ENCODE measurements around the gene LRP1B.

LRP1B gene

GRCh38 chr2:141455211-141455826, 675.5 kb downstream of the LRP1B start:
- H3K4me1 ChIP-seq (ENCODE audit: insufficient read depth, insufficient read length) = no peaks in the 10 kb centered on the region
- H3K36me3 ChIP-seq (ENCODE audit: insufficient read depth, insufficient read length, low read length) = no peaks in the 10 kb centered on the region
- no peak for DNase-seq (ENCODE audit: low read depth, low spot score)
- H3K27me3 ChIP-seq (ENCODE audit: insufficient read depth, insufficient read length) = no peaks in the 10 kb centered on the region
- H3K4me3 ChIP-seq (ENCODE audit: insufficient read length, low read depth) = no peak overlapping the region
- no peaks in the 10 kb centered on the region for H3K9me3 ChIP-seq (ENCODE audit: insufficient read depth, low read length)
- no peak overlapping the region for H3K9ac ChIP-seq (ENCODE audit: insufficient read length, low read depth)
- TF ChIP-seq SUZ12 (IDR thresholded peaks at IDR 0.05; ENCODE audit: extremely low read depth, insufficient read depth, insufficient read length) (no peak), YY1 (IDR thresholded peaks at IDR 0.05; ENCODE audit: insufficient read depth, insufficient read length) (no peak), ZNF274 (IDR thresholded peaks at IDR 0.05; ENCODE audit: low read depth, low read length) (no peak)

- no peaks in the 10 kb centered on the region for H3K36me3 ChIP-seq (ENCODE audit: insufficient read depth, insufficient read length, low read length)
- TF ChIP-seq ZNF274 (IDR thresholded peaks at IDR 0.05; ENCODE audit: low read depth, low read length) = no peak
- no peak for TF ChIP-seq YY1 (IDR thresholded peaks at IDR 0.05; ENCODE audit: insufficient read depth, insufficient read length)
- TF ChIP-seq SUZ12 (IDR thresholded peaks at IDR 0.05; ENCODE audit: extremely low read depth, insufficient read depth, insufficient read length) = no peak
- H3K27me3 ChIP-seq (ENCODE audit: insufficient read depth, insufficient read length) = no peaks in the 10 kb centered on the region
- no peak for DNase-seq (ENCODE audit: low read depth, low spot score)
- no peak overlapping the region for H3K9ac ChIP-seq (ENCODE audit: insufficient read length, low read depth)
- H3K9me3 ChIP-seq (ENCODE audit: insufficient read depth, low read length) = no peaks in the 10 kb centered on the region
- H3K4me1 ChIP-seq (ENCODE audit: insufficient read depth, insufficient read length) = no peaks in the 10 kb centered on the region
- no peak overlapping the region for H3K4me3 ChIP-seq (ENCODE audit: insufficient read length, low read depth)
These were observed 690.7 kb downstream of the LRP1B start for GRCh38 chr2:141440072-141440635.

DNA sequence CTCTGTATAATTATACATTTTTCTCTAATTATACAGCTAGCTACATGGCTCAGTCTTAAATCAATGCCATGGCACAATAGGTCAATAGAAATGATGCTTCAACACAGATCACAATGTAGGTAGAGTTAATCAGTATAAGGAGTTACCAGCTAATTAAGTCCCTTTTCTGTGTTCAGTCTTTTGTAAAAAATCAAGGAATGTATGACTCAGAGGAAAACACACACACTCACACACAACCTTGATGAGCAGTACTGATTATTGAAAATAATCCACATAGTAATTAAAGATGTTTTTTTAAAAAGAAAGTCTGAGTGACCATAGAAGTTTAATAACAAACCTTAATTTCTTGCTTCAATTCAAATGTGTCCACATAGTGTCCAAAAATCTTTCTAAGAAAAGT, 691.3 kb downstream of the LRP1B start:
- no peak overlapping the region for H3K9ac ChIP-seq (ENCODE audit: insufficient read length, low read depth)
- H3K27me3 ChIP-seq (ENCODE audit: insufficient read depth, insufficient read length) = no peaks in the 10 kb centered on the region
- no peaks in the 10 kb centered on the region for H3K9me3 ChIP-seq (ENCODE audit: insufficient read depth, low read length)
- no peak for DNase-seq (ENCODE audit: low read depth, low spot score)
- TF ChIP-seq YY1 (IDR thresholded peaks at IDR 0.05; ENCODE audit: insufficient read depth, insufficient read length) (no peak), ZNF274 (IDR thresholded peaks at IDR 0.05; ENCODE audit: low read depth, low read length) (no peak), SUZ12 (IDR thresholded peaks at IDR 0.05; ENCODE audit: extremely low read depth, insufficient read depth, insufficient read length) (no peak)
- no peaks in the 10 kb centered on the region for H3K4me1 ChIP-seq (ENCODE audit: insufficient read depth, insufficient read length)
- no peak overlapping the region for H3K4me3 ChIP-seq (ENCODE audit: insufficient read length, low read depth)
- H3K36me3 ChIP-seq (ENCODE audit: insufficient read depth, insufficient read length, low read length) = no peaks in the 10 kb centered on the region

GRCh38 chr2:141438536-141438935, 692.3 kb downstream of the LRP1B start:
- Histone ChIP-seq H3K9me3 (ENCODE audit: insufficient read depth, low read length) (no peaks in the 10 kb centered on the region), H3K36me3 (ENCODE audit: insufficient read depth, insufficient read length, low read length) (no peaks in the 10 kb centered on the region), H3K9ac (ENCODE audit: insufficient read length, low read depth) (no peak overlapping the region), H3K4me3 (ENCODE audit: insufficient read length, low read depth) (no peak overlapping the region), H3K27me3 (ENCODE audit: insufficient read depth, insufficient read length) (no peaks in the 10 kb centered on the region), H3K4me1 (ENCODE audit: insufficient read depth, insufficient read length) (no peaks in the 10 kb centered on the region)
- DNase-seq (ENCODE audit: low read depth, low spot score) = no peak
- TF ChIP-seq SUZ12 (IDR thresholded peaks at IDR 0.05; ENCODE audit: extremely low read depth, insufficient read depth, insufficient read length) = no peak
- no peak for TF ChIP-seq ZNF274 (IDR thresholded peaks at IDR 0.05; ENCODE audit: low read depth, low read length)
- no peak for TF ChIP-seq YY1 (IDR thresholded peaks at IDR 0.05; ENCODE audit: insufficient read depth, insufficient read length)

GRCh38 chr2:141437521-141437920, 693.3 kb downstream of the LRP1B start:
- H3K9ac ChIP-seq (ENCODE audit: insufficient read length, low read depth) = no peak overlapping the region
- TF ChIP-seq SUZ12 (IDR thresholded peaks at IDR 0.05; ENCODE audit: extremely low read depth, insufficient read depth, insufficient read length) = no peak
- TF ChIP-seq YY1 (IDR thresholded peaks at IDR 0.05; ENCODE audit: insufficient read depth, insufficient read length) = no peak
- no peak for TF ChIP-seq ZNF274 (IDR thresholded peaks at IDR 0.05; ENCODE audit: low read depth, low read length)
- H3K9me3 ChIP-seq (ENCODE audit: insufficient read depth, low read length) = no peaks in the 10 kb centered on the region
- no peaks in the 10 kb centered on the region for H3K36me3 ChIP-seq (ENCODE audit: insufficient read depth, insufficient read length, low read length)
- no peak overlapping the region for H3K4me3 ChIP-seq (ENCODE audit: insufficient read length, low read depth)
- no peaks in the 10 kb centered on the region for H3K4me1 ChIP-seq (ENCODE audit: insufficient read depth, insufficient read length)
- no peak for DNase-seq (ENCODE audit: low read depth, low spot score)
- H3K27me3 ChIP-seq (ENCODE audit: insufficient read depth, insufficient read length) = no peaks in the 10 kb centered on the region

DNA sequence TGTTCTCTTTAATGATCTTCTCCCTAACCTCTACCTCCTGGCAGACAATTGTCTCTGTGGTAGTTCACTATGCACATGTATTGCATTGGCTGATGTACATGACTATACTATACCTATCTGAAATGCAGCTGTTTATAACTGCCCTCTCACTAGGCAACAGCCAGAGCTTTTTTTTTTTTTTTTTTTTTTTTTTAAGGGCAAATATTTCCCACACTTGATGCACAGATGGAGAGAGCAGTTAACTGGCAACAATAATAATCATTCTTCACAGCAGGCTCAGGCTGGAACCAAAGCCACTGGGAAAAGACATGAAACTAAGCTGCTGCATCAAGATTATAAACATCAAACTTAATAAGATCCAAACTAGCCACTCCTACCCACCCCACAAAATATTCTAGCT, 707.7 kb downstream of the LRP1B start:
- no peak overlapping the region for H3K4me3 ChIP-seq (ENCODE audit: insufficient read length, low read depth)
- no peak overlapping the region for H3K9ac ChIP-seq (ENCODE audit: insufficient read length, low read depth)
- DNase-seq (ENCODE audit: low read depth, low spot score) = no peak
- H3K27me3 ChIP-seq (ENCODE audit: insufficient read depth, insufficient read length) = no peaks in the 10 kb centered on the region
- TF ChIP-seq ZNF274 (IDR thresholded peaks at IDR 0.05; ENCODE audit: low read depth, low read length) = no peak
- H3K4me1 ChIP-seq (ENCODE audit: insufficient read depth, insufficient read length) = no peaks in the 10 kb centered on the region
- no peaks in the 10 kb centered on the region for H3K9me3 ChIP-seq (ENCODE audit: insufficient read depth, low read length)
- H3K36me3 ChIP-seq (ENCODE audit: insufficient read depth, insufficient read length, low read length) = no peaks in the 10 kb centered on the region

DNA sequence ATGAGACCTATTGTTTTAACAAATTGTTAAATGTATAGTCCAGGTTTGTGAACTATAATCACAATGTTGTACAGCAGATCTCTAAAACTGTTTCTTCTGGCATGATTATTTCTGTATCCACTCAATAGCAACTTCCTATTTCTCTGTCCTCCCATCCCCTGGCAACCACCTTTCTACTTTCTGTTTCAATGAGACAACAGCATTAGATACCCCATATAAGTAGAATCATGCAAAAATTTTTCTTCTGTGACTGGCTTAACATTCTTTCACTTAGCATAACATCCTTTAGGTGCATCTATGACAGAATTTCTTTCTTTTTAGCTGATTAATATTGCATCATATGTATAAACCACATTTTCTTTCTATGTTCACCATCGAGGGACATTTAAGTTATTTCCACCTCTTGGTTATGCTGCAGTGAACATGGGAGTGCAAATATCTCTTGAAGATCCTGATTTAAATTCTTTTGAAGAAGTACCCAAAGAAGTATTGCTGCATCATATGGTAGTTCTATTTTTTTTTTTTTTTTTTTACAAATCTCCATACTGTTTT, 713.5 kb downstream of the LRP1B start:
- Histone ChIP-seq H3K27me3 (ENCODE audit: insufficient read depth, insufficient read length) (no peaks in the 10 kb centered on the region), H3K9me3 (ENCODE audit: insufficient read depth, low read length) (no peaks in the 10 kb centered on the region; the same call in 1 of the 2 replicates), H3K4me1 (ENCODE audit: insufficient read depth, insufficient read length) (no peaks in the 10 kb centered on the region), H3K36me3 (ENCODE audit: insufficient read depth, insufficient read length, low read length) (no peaks in the 10 kb centered on the region), H3K9ac (ENCODE audit: insufficient read length, low read depth) (no peak overlapping the region), H3K4me3 (ENCODE audit: insufficient read length, low read depth) (no peak overlapping the region)
- no peak for DNase-seq (ENCODE audit: low read depth, low spot score)
- TF ChIP-seq SUZ12 (IDR thresholded peaks at IDR 0.05; ENCODE audit: extremely low read depth, insufficient read depth, insufficient read length) (no peak), ZNF274 (IDR thresholded peaks at IDR 0.05; ENCODE audit: low read depth, low read length) (no peak), YY1 (IDR thresholded peaks at IDR 0.05; ENCODE audit: insufficient read depth, insufficient read length) (no peak)

Data from NT2/D1 (cell line).